Measurements from ENCODE around the gene TGM4.

TGM4 gene

DNA sequence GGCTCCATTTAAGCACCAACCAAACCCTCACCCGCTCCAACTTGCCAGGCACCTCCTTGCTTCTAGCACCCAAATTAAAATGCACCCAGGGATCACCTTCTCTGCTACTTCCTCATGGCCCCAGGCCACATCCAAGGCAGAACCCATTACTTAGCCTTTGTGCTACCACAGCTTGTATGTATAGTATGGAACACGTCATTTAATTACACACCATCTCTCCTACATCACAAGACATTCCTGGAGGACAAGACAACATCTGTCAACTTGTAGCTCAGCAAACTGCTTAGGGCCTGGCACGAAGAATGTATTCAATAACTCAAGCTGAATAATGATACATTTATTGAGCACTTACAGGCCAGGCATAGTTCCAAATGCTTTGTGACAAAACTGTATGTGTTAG, 78.3 kb downstream of the TGM4 start:
- no peaks in the 10 kb centered on the region for H3K27me3 ChIP-seq (ENCODE audit: insufficient read depth, low read depth, severe bottlenecking)
- no peak for TF ChIP-seq CTCF (IDR thresholded peaks at IDR 0.05; ENCODE audit: low read depth, low read length)
- H3K9me3 ChIP-seq (ENCODE audit: severe bottlenecking), result no peaks in the 10 kb centered on the region
- H3K36me3 ChIP-seq, result no peaks in the 10 kb centered on the region
- H3K27ac ChIP-seq, result no peak overlapping the region
- DNase-seq, result no peak
- no peak overlapping the region for H3K4me3 ChIP-seq (ENCODE audit: low read depth, low read length)

GRCh38 chr3:44954304-44954703, 79.9 kb downstream of the TGM4 start:
- no peaks in the 10 kb centered on the region for H3K27me3 ChIP-seq (ENCODE audit: insufficient read depth, low read depth, severe bottlenecking)
- TF ChIP-seq CTCF (IDR thresholded peaks at IDR 0.05; ENCODE audit: low read depth, low read length), result no peak
- H3K27ac ChIP-seq, result no peak overlapping the region
- no peak for DNase-seq
- H3K36me3 ChIP-seq, result peaks cover 5% of the 10 kb centered on the region
- no peak overlapping the region for H3K4me3 ChIP-seq (ENCODE audit: low read depth, low read length)
- H3K9me3 ChIP-seq (ENCODE audit: severe bottlenecking), result no peaks in the 10 kb centered on the region

- H3K27me3 ChIP-seq (ENCODE audit: insufficient read depth, low read depth, severe bottlenecking), result no peaks in the 10 kb centered on the region
- H3K9me3 ChIP-seq (ENCODE audit: severe bottlenecking), result no peaks in the 10 kb centered on the region
- H3K36me3 ChIP-seq, result peaks cover 5% of the 10 kb centered on the region
- H3K27ac ChIP-seq, result no peak overlapping the region
- TF ChIP-seq CTCF (IDR thresholded peaks at IDR 0.05; ENCODE audit: low read depth, low read length), result no peak
- H3K4me3 ChIP-seq (ENCODE audit: low read depth, low read length), result no peak overlapping the region
- no peak for DNase-seq
Measured at GRCh38 chr3:44954962-44955361, 80.6 kb downstream of the TGM4 start.

DNA sequence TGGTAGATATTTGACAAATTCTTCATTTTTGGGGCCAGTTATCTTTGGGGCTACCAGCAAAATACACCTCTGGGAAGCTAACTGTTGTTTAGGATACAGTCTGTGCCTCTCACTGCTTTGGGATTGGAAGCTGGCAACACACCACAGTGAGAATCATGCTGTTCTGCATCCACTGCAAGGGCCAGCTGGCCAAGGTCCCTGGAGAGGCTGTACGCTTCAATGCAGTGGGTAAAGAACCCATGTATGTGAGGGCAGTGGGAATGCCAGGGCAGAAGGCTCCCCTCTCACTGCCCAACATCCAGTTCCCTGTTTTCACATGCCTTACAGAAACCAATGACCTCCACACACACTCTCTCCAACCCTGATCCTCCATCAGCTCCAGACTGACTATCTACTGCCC, 81.5 kb downstream of the TGM4 start:
- DNase-seq, result no peak
- H3K4me3 ChIP-seq (ENCODE audit: low read depth, low read length), result no peak overlapping the region
- no peak overlapping the region for H3K27ac ChIP-seq
- H3K9me3 ChIP-seq (ENCODE audit: severe bottlenecking), result no peaks in the 10 kb centered on the region
- no peak for TF ChIP-seq CTCF (IDR thresholded peaks at IDR 0.05; ENCODE audit: low read depth, low read length)
- H3K36me3 ChIP-seq, result peaks cover 5% of the 10 kb centered on the region
- H3K27me3 ChIP-seq (ENCODE audit: insufficient read depth, low read depth, severe bottlenecking), result no peaks in the 10 kb centered on the region

DNA sequence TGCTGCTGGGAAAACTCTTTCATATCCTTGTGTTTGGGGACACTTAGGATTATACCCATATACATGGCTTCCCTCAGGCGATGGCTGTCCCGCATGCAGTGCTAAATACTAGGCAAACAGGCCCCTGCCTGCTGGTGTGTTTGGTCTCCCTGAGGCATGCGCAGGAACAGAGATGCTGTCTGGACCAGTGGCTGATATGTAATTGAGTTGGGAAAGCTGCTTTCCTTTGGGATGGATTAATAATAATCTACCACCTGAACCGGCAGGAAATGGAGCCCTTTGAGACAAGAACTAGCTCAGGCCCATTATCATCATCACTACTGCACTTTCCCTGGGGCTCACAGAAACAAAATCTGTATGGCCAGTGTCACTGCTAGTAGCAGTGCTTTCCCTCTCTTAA, 83.6 kb downstream of the TGM4 start:
- Histone ChIP-seq H3K9me3 (ENCODE audit: severe bottlenecking) (no peaks in the 10 kb centered on the region), H3K4me3 (ENCODE audit: low read depth, low read length) (no peak overlapping the region), H3K27ac (no peak overlapping the region), H3K27me3 (ENCODE audit: insufficient read depth, low read depth, severe bottlenecking) (no peaks in the 10 kb centered on the region), H3K36me3 (peaks cover 5% of the 10 kb centered on the region)
- TF ChIP-seq CTCF (IDR thresholded peaks at IDR 0.05; ENCODE audit: low read depth, low read length), result no peak
- DNase-seq, result no peak

GRCh38 chr3:44958386-44958785, 84.0 kb downstream of the TGM4 start:
- Histone ChIP-seq H3K9me3 (ENCODE audit: severe bottlenecking) (no peaks in the 10 kb centered on the region), H3K27ac (no peak overlapping the region), H3K36me3 (peaks cover 5% of the 10 kb centered on the region), H3K4me3 (ENCODE audit: low read depth, low read length) (no peak overlapping the region), H3K27me3 (ENCODE audit: insufficient read depth, low read depth, severe bottlenecking) (no peaks in the 10 kb centered on the region)
- no peak for DNase-seq
- TF ChIP-seq CTCF (IDR thresholded peaks at IDR 0.05; ENCODE audit: low read depth, low read length), result no peak

Data from WERI-Rb-1 (cell line).